HG03558 (cell line): ENCODE measurements around the gene SH3PXD2A.

Experiments used
- ATAC-seq: cut with Tn5 transposase; IDR thresholded peaks from one replicate; pipeline ENCODE4 v1.9.1; 2021; ENCODE audit warnings: moderate number of reproducible peaks; ENCODE audit not compliant: unreplicated experiment; ENCODE audit errors: extremely low read depth

SH3PXD2A gene

GRCh38 chr10:103855424-103855823 lies at the start of gene SH3PXD2A:
Gene SH3PXD2A, minus strand, starts transcription at chr10:103855576. Its CDS starts 310 bp downstream, at chr10:103855266.
- no peak for ATAC-seq

- ATAC-seq, result no peak
Measured at GRCh38 chr10:103901299-103901698, 45.9 kb upstream of the SH3PXD2A start.

GRCh38 chr10:103899312-103899711 lies 43.9 kb upstream of the SH3PXD2A start:
- no peak for ATAC-seq

GRCh38 chr10:103897241-103897774 lies 41.9 kb upstream of the SH3PXD2A start:
- no peak for ATAC-seq

GRCh38 chr10:103896225-103896624 lies 40.8 kb upstream of the SH3PXD2A start:
- ATAC-seq, result no peak

- ATAC-seq, result no peak
Measured at GRCh38 chr10:103895411-103896186, 40.2 kb upstream of the SH3PXD2A start.

- no peak for ATAC-seq
Measured at GRCh38 chr10:103894441-103894864, 39.1 kb upstream of the SH3PXD2A start.

GRCh38 chr10:103893817-103894216 lies 38.4 kb upstream of the SH3PXD2A start:
- no peak for ATAC-seq

GRCh38 chr10:103892181-103892580 lies 36.8 kb upstream of the SH3PXD2A start:
- ATAC-seq, result no peak

GRCh38 chr10:103890688-103891087 lies 35.3 kb upstream of the SH3PXD2A start:
- no peak for ATAC-seq

GRCh38 chr10:103890194-103890658 lies 34.9 kb upstream of the SH3PXD2A start:
- no peak for ATAC-seq

- no peak for ATAC-seq
Measured at GRCh38 chr10:103889121-103889720, 33.8 kb upstream of the SH3PXD2A start.

GRCh38 chr10:103888113-103888841 lies 32.9 kb upstream of the SH3PXD2A start:
- no peak for ATAC-seq

GRCh38 chr10:103885617-103886016 lies 30.2 kb upstream of the SH3PXD2A start:
- ATAC-seq, result no peak

GRCh38 chr10:103884681-103885139 lies 29.3 kb upstream of the SH3PXD2A start:
- no peak for ATAC-seq

GRCh38 chr10:103882285-103883007 lies 27.1 kb upstream of the SH3PXD2A start:
- ATAC-seq, result no peak

- ATAC-seq, result no peak
Measured at GRCh38 chr10:103881416-103882284, 26.3 kb upstream of the SH3PXD2A start.

- ATAC-seq, result no peak
Measured at GRCh38 chr10:103879831-103880230, 24.5 kb upstream of the SH3PXD2A start.

- ATAC-seq, result no peak
Measured at GRCh38 chr10:103879409-103879808, 24.0 kb upstream of the SH3PXD2A start.
